ENCODE results near the gene KLHL29. TPM values are rescaled to one million over a fixed set of nuclear protein-coding genes. Genes with fewer than 3 reads are reported as not detected.

The KLHL29 gene
- total RNA-seq, 1 experiment from 2014 or later = 16.7 TPM

DNA sequence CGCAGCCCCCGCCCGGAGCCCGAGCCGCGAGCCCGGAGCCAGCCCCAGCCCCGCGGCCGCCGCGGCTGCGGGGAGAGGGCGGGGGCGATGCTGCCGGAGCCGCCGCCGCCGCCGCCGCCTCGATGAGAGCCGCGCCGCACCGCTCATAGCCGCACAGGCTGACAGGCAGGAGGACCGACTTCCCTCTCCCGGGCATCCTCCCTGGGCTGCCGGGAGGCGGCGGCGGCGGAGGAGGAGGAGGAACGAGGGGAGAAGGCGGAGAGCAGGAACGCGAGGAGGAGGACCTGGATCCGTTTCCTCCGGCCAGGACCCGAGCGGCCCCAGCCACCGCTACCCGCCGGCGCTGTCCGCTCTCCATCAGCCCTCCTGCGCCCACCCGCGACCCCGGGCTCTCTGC, 370 bp downstream of the KLHL29 start:
- Histone ChIP-seq H3K4me1 (ENCODE audit: control insufficient read depth in 1 of 2, insufficient read depth in 2 of 2, low read length in 2 of 2) (peaks cover 11 to 39% of the 10 kb centered on the region in 2 experiments; a peak in 3 of 4 replicates), H4K20me1 (ENCODE audit: insufficient read depth) (no peaks in the 10 kb centered on the region), H3K36me3 (ENCODE audit: control insufficient read depth in 1 of 2, insufficient read depth in 2 of 2, low read length in 2 of 2) (no peaks in the 10 kb centered on the region), H3K79me2 (ENCODE audit: insufficient read depth, low read length) (peaks cover 45% of the 10 kb centered on the region), H2AFZ (ENCODE audit: low read depth, low read length, poor library complexity, severe bottlenecking) (no peak overlapping the region), H3K9me3 (ENCODE audit: control insufficient read depth in 1 of 2, insufficient read depth in 1 of 2, low read depth in 1 of 2, low read length in 2 of 2) (no peaks in the 10 kb centered on the region), H3K9me2 (ENCODE audit: insufficient read depth) (no peaks in the 10 kb centered on the region), H3K9ac (ENCODE audit: low read length) (peak overlapping the region; percentile 67), H3K27me3 (ENCODE audit: insufficient read depth, low read length) (no peaks in the 10 kb centered on the region), H3K4me3 (replicated peaks in 1 of 2; ENCODE audit: low read depth in 1 of 2, low read length in 2 of 2) (peak overlapping the region; percentile 65 to 72), H3K4me2 (ENCODE audit: low read length) (peak overlapping the region; percentile 91), H3K27ac (ENCODE audit: low read depth, low read length) (peak overlapping the region; percentile 51; the same call in 1 of the 2 replicates)
- ChIA-PET RAD21 (ENCODE audit: low non-redundant PET in 1 of 2, low total read pairs in 2 of 2, uncharacterized antibody in 2 of 2, unreplicated experiment in 2 of 2) (no interaction called here), CTCF (no interaction called here), POLR2A (interaction anchor here (0.7 to 0.9 kb wide), 2 partner anchors 10 to 22 kb away, joined by 3 to 4 read pairs; no protein-coding TSS in a partner anchor)
- ATAC-seq (peak; percentile 44), DNase-seq (ENCODE audit: low read depth, low spot score) (no peak)
- TF ChIP-seq TCF7L2 (IDR thresholded peaks at IDR 0.05; ENCODE audit: borderline replicate concordance, extremely low read depth, insufficient read depth, insufficient read length) (no peak), CEBPB (IDR thresholded peaks at IDR 0.05; ENCODE audit: low read depth) (no peak), ZNF274 (IDR thresholded peaks at IDR 0.05; ENCODE audit: low read depth, low read length) (no peak), ZFX (IDR thresholded peaks at IDR 0.05) (no peak), ELF1 (IDR thresholded peaks at IDR 0.05; ENCODE audit: borderline replicate concordance, low read depth) (no peak), JUND (IDR thresholded peaks at IDR 0.05) (no peak)
- TF ChIP-seq, protein P1, sequence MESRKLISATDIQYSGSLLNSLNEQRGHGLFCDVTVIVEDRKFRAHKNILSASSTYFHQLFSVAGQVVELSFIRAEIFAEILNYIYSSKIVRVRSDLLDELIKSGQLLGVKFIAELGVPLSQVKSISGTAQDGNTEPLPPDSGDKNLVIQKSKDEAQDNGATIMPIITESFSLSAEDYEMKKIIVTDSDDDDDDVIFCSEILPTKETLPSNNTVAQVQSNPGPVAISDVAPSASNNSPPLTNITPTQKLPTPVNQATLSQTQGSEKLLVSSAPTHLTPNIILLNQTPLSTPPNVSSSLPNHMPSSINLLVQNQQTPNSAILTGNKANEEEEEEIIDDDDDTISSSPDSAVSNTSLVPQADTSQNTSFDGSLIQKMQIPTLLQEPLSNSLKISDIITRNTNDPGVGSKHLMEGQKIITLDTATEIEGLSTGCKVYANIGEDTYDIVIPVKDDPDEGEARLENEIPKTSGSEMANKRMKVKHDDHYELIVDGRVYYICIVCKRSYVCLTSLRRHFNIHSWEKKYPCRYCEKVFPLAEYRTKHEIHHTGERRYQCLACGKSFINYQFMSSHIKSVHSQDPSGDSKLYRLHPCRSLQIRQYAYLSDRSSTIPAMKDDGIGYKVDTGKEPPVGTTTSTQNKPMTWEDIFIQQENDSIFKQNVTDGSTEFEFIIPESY (IDR thresholded peaks at IDR 0.05; ENCODE audit: extremely low read depth, insufficient replicate concordance, low read length) = no peak
- TF ChIP-seq, protein P2, sequence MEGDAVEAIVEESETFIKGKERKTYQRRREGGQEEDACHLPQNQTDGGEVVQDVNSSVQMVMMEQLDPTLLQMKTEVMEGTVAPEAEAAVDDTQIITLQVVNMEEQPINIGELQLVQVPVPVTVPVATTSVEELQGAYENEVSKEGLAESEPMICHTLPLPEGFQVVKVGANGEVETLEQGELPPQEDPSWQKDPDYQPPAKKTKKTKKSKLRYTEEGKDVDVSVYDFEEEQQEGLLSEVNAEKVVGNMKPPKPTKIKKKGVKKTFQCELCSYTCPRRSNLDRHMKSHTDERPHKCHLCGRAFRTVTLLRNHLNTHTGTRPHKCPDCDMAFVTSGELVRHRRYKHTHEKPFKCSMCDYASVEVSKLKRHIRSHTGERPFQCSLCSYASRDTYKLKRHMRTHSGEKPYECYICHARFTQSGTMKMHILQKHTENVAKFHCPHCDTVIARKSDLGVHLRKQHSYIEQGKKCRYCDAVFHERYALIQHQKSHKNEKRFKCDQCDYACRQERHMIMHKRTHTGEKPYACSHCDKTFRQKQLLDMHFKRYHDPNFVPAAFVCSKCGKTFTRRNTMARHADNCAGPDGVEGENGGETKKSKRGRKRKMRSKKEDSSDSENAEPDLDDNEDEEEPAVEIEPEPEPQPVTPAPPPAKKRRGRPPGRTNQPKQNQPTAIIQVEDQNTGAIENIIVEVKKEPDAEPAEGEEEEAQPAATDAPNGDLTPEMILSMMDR (IDR thresholded peaks at IDR 0.05 in 2 of 3, conservative IDR thresholded peaks at IDR 0.05 in 1 of 3; ENCODE audit: borderline replicate concordance in 1 of 3, insufficient read depth in 1 of 3, low read depth in 2 of 3, low read length in 2 of 3) = no peak
- no TSS peak for BruUV-seq (replicated peaks)
- intact Hi-C loops (cut with micrococcal nuclease) = no loop called here
